IPS DF 4.7 (cell line): Measurements from ENCODE around the gene CEMIP.

ENCODE experiments used
- DNase-seq: peaks from one replicate; pipeline ENCODE4 v3.0.0-alpha.2; 2013; ENCODE audit warnings: low spot score; ENCODE audit errors: extremely low read depth

Gene CEMIP

GRCh38 chr15:80822676-80823075, 43.5 kb downstream of the CEMIP start:
- no peak for DNase-seq

- DNase-seq: no peak
Measured at GRCh38 chr15:80823120-80823519, 44.0 kb downstream of the CEMIP start.

GRCh38 chr15:80823995-80824394, 44.8 kb downstream of the CEMIP start:
- no peak for DNase-seq

- no peak for DNase-seq
Measured at GRCh38 chr15:80825361-80826030, 46.3 kb downstream of the CEMIP start.

GRCh38 chr15:80828796-80829195, 49.6 kb downstream of the CEMIP start:
- no peak for DNase-seq

- DNase-seq: no peak
Measured at GRCh38 chr15:80830677-80831076, 51.5 kb downstream of the CEMIP start.

- no peak for DNase-seq
Measured at GRCh38 chr15:80831192-80831591, 52.0 kb downstream of the CEMIP start.

GRCh38 chr15:80831606-80832224, 52.5 kb downstream of the CEMIP start:
- peak; percentile 49 for DNase-seq

- DNase-seq: no peak
Measured at GRCh38 chr15:80832686-80833085, 53.5 kb downstream of the CEMIP start.

- no peak for DNase-seq
Measured at GRCh38 chr15:80834402-80834801, 55.2 kb downstream of the CEMIP start.

- no peak for DNase-seq
Measured at GRCh38 chr15:80834906-80835305, 55.7 kb downstream of the CEMIP start.

- DNase-seq: no peak
Measured at GRCh38 chr15:80835336-80835735, 56.2 kb downstream of the CEMIP start.

GRCh38 chr15:80836223-80836622, 57.1 kb downstream of the CEMIP start:
- DNase-seq: no peak

GRCh38 chr15:80837006-80837405, 57.8 kb downstream of the CEMIP start:
- DNase-seq: no peak

GRCh38 chr15:80838012-80838411, 58.8 kb downstream of the CEMIP start:
- no peak for DNase-seq

GRCh38 chr15:80838666-80839065, 59.5 kb downstream of the CEMIP start:
- no peak for DNase-seq

- DNase-seq: no peak
Measured at GRCh38 chr15:80839764-80840130, 60.6 kb downstream of the CEMIP start.

GRCh38 chr15:80840182-80841130, 61.3 kb downstream of the CEMIP start:
- DNase-seq: no peak

GRCh38 chr15:80841541-80841940, 62.4 kb downstream of the CEMIP start:
- no peak for DNase-seq

GRCh38 chr15:80844011-80844732, 65.0 kb downstream of the CEMIP start:
- DNase-seq: no peak

- no peak for DNase-seq
Measured at GRCh38 chr15:80846031-80846815, 67.1 kb downstream of the CEMIP start.
